IMR-90 (cell line): ENCODE results near the gene AHNAK2.

Source experiments
- CHD1 ChIP-seq: IDR thresholded peaks from 2 replicates; pipeline ENCODE4 v1.6.1; 2012; ENCODE audit warnings: low read depth, low read length, improper control_type of control experiment
- MAFK ChIP-seq: IDR thresholded peaks from 2 replicates; pipeline ENCODE4 v1.6.1; 2012; ENCODE audit warnings: low read depth, low read length, improper control_type of control experiment
- POLR2A ChIP-seq: IDR thresholded peaks from 2 replicates; pipeline ENCODE4 v1.6.1; 2012; ENCODE audit warnings: mild to moderate bottlenecking, low read depth, low read length
- RAD21 ChIP-seq: IDR thresholded peaks from 2 replicates; pipeline ENCODE4 v1.6.1; 2012; ENCODE audit warnings: low read length, improper control_type of control experiment
- SMC3 ChIP-seq: fragments of 150-350 bp; IDR thresholded peaks from 2 replicates; pipeline ENCODE4 v1.6.1; 2016; ENCODE audit warnings: low read depth, mild to moderate bottlenecking, antibody characterized with exemption, low read length, moderate library complexity
- TF ChIP-seq, protein P1 (sequence below): conservative IDR thresholded peaks from 2 replicates; pipeline ENCODE4 v1.5.1; 2012; ENCODE audit warnings: mild to moderate bottlenecking, low read depth, low read length, improper control_type of control experiment
- TF ChIP-seq, protein P2 (sequence below): fragments of 150-350 bp; IDR thresholded peaks from 2 replicates; pipeline ENCODE4 v1.6.1; 2016; ENCODE audit warnings: low read depth, mild to moderate bottlenecking, low read length, moderate library complexity, borderline replicate concordance
- TF ChIP-seq, protein P3 (sequence below): fragments of 150-350 bp; IDR thresholded peaks from 2 replicates; pipeline ENCODE4 v1.6.1; 2017; ENCODE audit warnings: mild to moderate bottlenecking, antibody characterized with exemption, low read length, low read depth

DNA sequence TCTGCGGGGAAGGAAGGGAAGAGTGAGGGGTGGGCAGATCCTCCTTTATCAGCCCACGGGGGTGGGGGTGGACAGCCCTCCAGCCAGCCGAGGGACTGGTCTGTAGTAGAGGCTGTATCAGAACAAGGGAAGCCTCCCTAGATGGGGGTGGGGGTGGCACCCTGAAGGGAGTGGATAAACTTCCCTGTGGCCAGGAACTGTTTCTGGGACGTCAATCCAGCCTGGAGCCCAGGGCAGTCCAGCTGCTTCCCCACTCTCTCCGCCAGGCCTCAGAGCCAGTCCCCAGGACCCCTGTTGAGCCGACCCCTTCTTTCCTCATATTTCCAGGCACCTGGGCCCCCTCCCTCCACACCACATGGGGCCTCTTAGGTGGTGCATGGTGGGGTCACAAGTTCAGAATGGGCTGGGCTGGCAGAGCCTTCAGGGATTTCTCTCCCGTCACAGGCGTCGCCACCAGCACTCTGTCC, 46.8 kb downstream of the AHNAK2 start:
- TF ChIP-seq, protein P1, sequence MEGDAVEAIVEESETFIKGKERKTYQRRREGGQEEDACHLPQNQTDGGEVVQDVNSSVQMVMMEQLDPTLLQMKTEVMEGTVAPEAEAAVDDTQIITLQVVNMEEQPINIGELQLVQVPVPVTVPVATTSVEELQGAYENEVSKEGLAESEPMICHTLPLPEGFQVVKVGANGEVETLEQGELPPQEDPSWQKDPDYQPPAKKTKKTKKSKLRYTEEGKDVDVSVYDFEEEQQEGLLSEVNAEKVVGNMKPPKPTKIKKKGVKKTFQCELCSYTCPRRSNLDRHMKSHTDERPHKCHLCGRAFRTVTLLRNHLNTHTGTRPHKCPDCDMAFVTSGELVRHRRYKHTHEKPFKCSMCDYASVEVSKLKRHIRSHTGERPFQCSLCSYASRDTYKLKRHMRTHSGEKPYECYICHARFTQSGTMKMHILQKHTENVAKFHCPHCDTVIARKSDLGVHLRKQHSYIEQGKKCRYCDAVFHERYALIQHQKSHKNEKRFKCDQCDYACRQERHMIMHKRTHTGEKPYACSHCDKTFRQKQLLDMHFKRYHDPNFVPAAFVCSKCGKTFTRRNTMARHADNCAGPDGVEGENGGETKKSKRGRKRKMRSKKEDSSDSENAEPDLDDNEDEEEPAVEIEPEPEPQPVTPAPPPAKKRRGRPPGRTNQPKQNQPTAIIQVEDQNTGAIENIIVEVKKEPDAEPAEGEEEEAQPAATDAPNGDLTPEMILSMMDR: no peak
- TF ChIP-seq POLR2A: no peak
- TF ChIP-seq, protein P2, sequence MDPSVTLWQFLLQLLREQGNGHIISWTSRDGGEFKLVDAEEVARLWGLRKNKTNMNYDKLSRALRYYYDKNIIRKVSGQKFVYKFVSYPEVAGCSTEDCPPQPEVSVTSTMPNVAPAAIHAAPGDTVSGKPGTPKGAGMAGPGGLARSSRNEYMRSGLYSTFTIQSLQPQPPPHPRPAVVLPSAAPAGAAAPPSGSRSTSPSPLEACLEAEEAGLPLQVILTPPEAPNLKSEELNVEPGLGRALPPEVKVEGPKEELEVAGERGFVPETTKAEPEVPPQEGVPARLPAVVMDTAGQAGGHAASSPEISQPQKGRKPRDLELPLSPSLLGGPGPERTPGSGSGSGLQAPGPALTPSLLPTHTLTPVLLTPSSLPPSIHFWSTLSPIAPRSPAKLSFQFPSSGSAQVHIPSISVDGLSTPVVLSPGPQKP: no peak
- no peak for TF ChIP-seq SMC3
- no peak for TF ChIP-seq RAD21
- no peak for TF ChIP-seq CHD1
- TF ChIP-seq, protein P3, sequence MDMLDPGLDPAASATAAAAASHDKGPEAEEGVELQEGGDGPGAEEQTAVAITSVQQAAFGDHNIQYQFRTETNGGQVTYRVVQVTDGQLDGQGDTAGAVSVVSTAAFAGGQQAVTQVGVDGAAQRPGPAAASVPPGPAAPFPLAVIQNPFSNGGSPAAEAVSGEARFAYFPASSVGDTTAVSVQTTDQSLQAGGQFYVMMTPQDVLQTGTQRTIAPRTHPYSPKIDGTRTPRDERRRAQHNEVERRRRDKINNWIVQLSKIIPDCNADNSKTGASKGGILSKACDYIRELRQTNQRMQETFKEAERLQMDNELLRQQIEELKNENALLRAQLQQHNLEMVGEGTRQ: no peak
- no peak for TF ChIP-seq MAFK
